Body of pancreas (tissue), 4 donors: Measurements from ENCODE around the gene PYGM. TPM values are rescaled to one million over a fixed set of nuclear protein-coding genes. Genes with fewer than 3 reads are reported as not detected.
A peak's percentile ranks its signal among the peaks of the same experiment; 100 is the strongest.

Source experiments
- ATAC-seq: fragments of 150-250 bp; one replicate; pipeline ENCODE4 v1.9.1; 2016
- DNase-seq, 4 donors: peaks; one replicate each; pipeline ENCODE4 v3.0.0-alpha.2; 2019
- H3K27ac ChIP-seq, 4 donors: fragments of 200-600 bp; sonication (generic); 1 replicate in 3 of 4; 2 replicates in 1 of 4; pipeline versions ENCODE4 v1.5.1 to v1.6.1; 2016 to 2019; ENCODE audit warnings: mild to moderate bottlenecking in 1 of 4, mixed read lengths in 1 of 4, moderate library complexity in 1 of 4
- H3K27me3 ChIP-seq, 2 donors: fragments of 200-600 bp; sonication (generic); one replicate each; pipeline ENCODE4 v1.6.0; 2016; ENCODE audit warnings: mild to moderate bottlenecking in 1 of 2
- H3K36me3 ChIP-seq, 2 donors: fragments of 200-600 bp; sonication (generic); replicated peaks in 1 of 2; 2 replicates each; pipeline ENCODE4 v1.5.1; 2016; ENCODE audit warnings: low read depth in 2 of 2; ENCODE audit not compliant: insufficient read depth in 1 of 2
- H3K4me1 ChIP-seq: fragments of 200-600 bp; sonication (generic); one replicate; pipeline ENCODE4 v1.6.0; 2016
- H3K4me3 ChIP-seq, 2 donors: fragments of 200-600 bp; sonication (generic); 1 replicate in 1 of 2; 2 replicates in 1 of 2; pipeline ENCODE4 v1.5.1; 2016 to 2019
- H3K9me3 ChIP-seq, 3 donors: fragments of 200-600 bp; sonication (generic); 1 replicate in 2 of 3; 2 replicates in 1 of 3; pipeline ENCODE4 v1.5.1; 2016
- POLR2A ChIP-seq, 3 donors: fragments of 450-650 bp; IDR thresholded peaks; one replicate each; pipeline ENCODE4 v1.6.1; 2016; ENCODE audit warnings: antibody characterized with exemption in 3 of 3, mild to moderate bottlenecking in 2 of 3
- WGBS, 2 donors: methylation state at CpG; one replicate each; pipeline ENCODE4 v1.1.5; 2017; 5-methylcytosine and 5-hydroxymethylcytosine counted together
- intact Hi-C: fragments of 100-400 bp; cut with DNase I; formaldehyde crosslinking; loops from one replicate; pipeline ENCODE4 v1.15.1; 2023
- total RNA-seq, 2 donors: library from RNA; depleted of rRNA; stranded (reverse); fragments of >200 nt; gene quantifications; one replicate each; pipeline ENCODE4 v1.1.0, GENCODE V29; 2016
- TF ChIP-seq, protein P1 (sequence below), 7 experiments: fragments of 450-650 bp in 4 of 7; fragments of 200-600 bp in 3 of 7; sonication (generic) in 3 of 7; IDR thresholded peaks; one replicate each; pipeline ENCODE4 v1.5.1; 2016 to 2019; ENCODE audit warnings: antibody characterized with exemption in 7 of 7

Gene PYGM
- total RNA-seq, 2 donors from 2014 or later, result 0.78 to 4.3 TPM

DNA sequence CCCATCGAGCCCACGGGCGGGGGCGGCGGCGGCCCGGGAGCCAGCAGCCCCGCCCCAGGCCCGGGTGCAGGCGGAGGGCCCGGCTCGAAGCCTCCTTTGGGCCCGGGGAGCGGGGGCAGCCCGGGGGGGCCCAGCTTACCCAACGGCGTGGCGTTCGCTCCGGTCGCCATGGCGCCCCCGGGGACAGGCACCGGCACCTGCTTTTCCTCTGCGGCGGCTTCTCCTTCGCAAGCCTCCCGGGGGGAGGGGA, 18.4 kb upstream of the PYGM start:
- H3K4me3 ChIP-seq, result peak overlapping the region; percentile 80 to 91
- no peak for TF ChIP-seq POLR2A (IDR thresholded peaks at IDR 0.05)
- TF ChIP-seq, protein P1, sequence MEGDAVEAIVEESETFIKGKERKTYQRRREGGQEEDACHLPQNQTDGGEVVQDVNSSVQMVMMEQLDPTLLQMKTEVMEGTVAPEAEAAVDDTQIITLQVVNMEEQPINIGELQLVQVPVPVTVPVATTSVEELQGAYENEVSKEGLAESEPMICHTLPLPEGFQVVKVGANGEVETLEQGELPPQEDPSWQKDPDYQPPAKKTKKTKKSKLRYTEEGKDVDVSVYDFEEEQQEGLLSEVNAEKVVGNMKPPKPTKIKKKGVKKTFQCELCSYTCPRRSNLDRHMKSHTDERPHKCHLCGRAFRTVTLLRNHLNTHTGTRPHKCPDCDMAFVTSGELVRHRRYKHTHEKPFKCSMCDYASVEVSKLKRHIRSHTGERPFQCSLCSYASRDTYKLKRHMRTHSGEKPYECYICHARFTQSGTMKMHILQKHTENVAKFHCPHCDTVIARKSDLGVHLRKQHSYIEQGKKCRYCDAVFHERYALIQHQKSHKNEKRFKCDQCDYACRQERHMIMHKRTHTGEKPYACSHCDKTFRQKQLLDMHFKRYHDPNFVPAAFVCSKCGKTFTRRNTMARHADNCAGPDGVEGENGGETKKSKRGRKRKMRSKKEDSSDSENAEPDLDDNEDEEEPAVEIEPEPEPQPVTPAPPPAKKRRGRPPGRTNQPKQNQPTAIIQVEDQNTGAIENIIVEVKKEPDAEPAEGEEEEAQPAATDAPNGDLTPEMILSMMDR (IDR thresholded peaks at IDR 0.05), result no peak
- no peaks in the 10 kb centered on the region for H3K27me3 ChIP-seq
- no peaks in the 10 kb centered on the region for H3K9me3 ChIP-seq
- H3K4me1 ChIP-seq, result peaks cover 39% of the 10 kb centered on the region
- intact Hi-C loops, result no loop called here
- no peak for DNase-seq
- H3K36me3 ChIP-seq, result peaks cover 10 to 14% of the 10 kb centered on the region in 2 donors
- 0% methylated on average over 11 of the region's 28 CpGs; no CpG with 5 or more reads in 1 of the 2 donors for WGBS, 2 donors
- peak overlapping the region; percentile 96 to 100 (median 98) for H3K27ac ChIP-seq
- ATAC-seq, result peak; percentile 0

DNA sequence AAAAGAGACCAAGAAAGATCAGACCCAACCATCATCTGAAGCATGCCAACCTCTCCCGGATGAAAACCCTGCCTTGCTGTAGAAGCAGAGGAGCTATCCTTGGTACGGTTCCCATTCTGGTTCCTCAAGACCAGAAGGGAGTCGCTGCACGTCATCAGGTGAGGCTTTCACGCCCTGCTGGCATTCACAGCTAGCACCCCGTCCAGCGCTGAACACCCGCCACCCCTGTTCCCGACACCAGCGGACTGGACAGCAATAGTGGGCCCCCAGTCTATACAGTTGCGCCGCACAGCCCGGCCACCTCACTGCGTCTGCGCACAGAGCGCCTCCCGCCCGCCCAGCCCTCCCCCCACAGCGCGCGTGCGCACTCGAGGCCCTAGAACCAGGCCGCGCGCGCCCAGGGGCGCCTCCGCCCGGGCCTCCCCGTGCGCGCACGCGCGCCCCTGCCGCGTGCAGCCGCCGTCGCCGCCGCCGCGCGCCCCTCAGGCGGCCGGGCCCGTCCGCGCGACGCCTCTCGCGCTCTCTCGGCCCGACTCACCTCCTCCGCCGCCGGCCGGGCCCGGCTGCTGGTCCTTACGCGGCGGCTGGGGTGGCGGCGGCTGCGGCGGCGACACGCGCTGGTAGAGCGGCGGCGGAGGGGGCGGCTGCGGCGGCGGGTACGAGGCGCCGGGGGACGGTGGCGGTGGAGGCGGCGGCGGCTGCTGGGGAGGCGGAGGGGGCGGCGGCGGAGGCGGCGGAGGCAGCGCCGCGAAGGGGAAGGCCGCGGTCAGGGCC, 17.9 kb upstream of the PYGM start:
- Histone ChIP-seq H3K4me3 (peak overlapping the region; percentile 62 to 91), H3K4me1 (peaks cover 42% of the 10 kb centered on the region), H3K27me3 (no peaks in the 10 kb centered on the region), H3K36me3 (peaks cover 14 to 15% of the 10 kb centered on the region in 2 donors), H3K27ac (peak overlapping the region; percentile 96 to 100 (median 98)), H3K9me3 (no peaks in the 10 kb centered on the region)
- peak; percentile 57 for ATAC-seq
- intact Hi-C loops, result no loop called here
- TF ChIP-seq, protein P1 (IDR thresholded peaks at IDR 0.05), result no peak
- TF ChIP-seq POLR2A (IDR thresholded peaks at IDR 0.05), result peak in 2 of 3 donors; percentile 40
- 0% methylated on average over 1 to 60 of the region's 98 CpGs for WGBS, 2 donors
- peak; percentile 83 to 87 (median 86) for DNase-seq

DNA sequence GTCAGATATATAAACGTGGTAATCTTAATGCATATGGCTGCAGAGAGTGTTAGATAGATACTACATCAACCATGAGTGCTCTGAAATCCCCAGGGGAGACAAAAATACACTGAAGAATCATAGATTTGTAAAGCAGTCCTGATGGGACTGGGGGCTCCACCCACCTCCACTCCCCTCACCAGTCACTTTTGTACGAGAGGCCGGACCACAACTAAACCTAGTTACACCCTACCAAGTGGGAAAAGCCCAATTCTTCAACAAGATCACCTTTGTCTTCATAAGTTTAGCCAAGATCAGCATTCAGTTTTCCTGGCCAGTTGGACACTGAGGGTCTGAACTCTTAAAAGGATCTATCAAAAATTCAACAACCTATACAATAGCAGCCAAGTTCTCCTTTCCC, 17.1 kb upstream of the PYGM start:
- ATAC-seq, result no peak
- Histone ChIP-seq H3K4me3 (peak overlapping the region in 1 of 2 donors; percentile 62), H3K4me1 (peaks cover 49% of the 10 kb centered on the region), H3K27ac (peak overlapping the region in 2 of 4 donors; percentile 98 to 100), H3K27me3 (no peaks in the 10 kb centered on the region), H3K36me3 (peaks cover 14 to 15% of the 10 kb centered on the region in 2 donors), H3K9me3 (no peaks in the 10 kb centered on the region)
- WGBS, 2 donors, result 9 to 11% methylated on average over 3 of the region's 3 CpGs
- intact Hi-C loops, result no loop called here
- peak in 1 of 4 donors; percentile 3 for DNase-seq
- no peak for TF ChIP-seq POLR2A (IDR thresholded peaks at IDR 0.05)
- TF ChIP-seq, protein P1 (IDR thresholded peaks at IDR 0.05), result no peak

DNA sequence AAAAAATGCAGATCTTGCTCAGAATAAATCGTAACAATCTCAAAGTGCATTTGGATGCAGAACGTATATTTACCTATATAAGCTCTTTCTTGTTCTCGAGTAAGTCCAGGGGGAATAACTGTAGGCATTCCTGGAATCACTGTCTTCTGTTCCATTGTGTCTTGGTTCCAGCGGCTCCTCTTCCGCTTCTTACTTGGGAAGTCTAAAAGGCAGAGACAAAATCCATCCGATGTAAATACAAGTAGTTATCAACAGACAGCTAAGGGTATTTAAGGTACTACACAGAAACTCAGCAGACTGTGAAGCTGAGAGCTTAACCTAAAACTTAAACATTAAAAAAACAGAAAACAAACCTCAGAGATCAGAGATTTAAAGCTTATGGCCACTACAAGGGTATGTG, 16.7 kb upstream of the PYGM start:
- no peaks in the 10 kb centered on the region for H3K27me3 ChIP-seq
- TF ChIP-seq, protein P1 (IDR thresholded peaks at IDR 0.05), result no peak
- TF ChIP-seq POLR2A (IDR thresholded peaks at IDR 0.05), result no peak
- ATAC-seq, result no peak
- H3K27ac ChIP-seq, result no peak overlapping the region
- DNase-seq, result no peak
- H3K4me1 ChIP-seq, result peaks cover 50% of the 10 kb centered on the region
- H3K4me3 ChIP-seq, result no peak overlapping the region
- intact Hi-C loops, result no loop called here
- WGBS, 2 donors, result 38 to 39% methylated on average over 6 of the region's 6 CpGs
- no peaks in the 10 kb centered on the region for H3K9me3 ChIP-seq
- peaks cover 14 to 17% of the 10 kb centered on the region in 2 donors for H3K36me3 ChIP-seq

DNA sequence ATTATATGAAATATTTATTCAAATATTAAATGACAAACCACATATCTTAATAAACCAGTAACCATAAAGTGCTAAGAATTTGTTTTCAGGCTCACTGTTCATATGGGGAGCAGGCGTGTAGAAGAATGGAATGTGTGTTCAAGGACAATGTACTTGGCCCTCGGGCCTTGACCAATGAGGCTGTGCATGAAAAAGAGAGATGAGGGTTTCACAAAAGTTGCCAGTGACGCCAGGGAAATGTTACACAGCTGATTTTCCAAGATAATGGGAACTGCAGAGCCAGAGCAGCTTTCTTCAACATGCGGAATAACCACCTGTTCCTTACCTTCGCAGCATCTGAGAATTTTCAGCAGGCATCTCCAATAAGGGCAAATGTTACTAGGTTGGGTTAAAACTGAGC, 14.4 kb upstream of the PYGM start:
- TF ChIP-seq, protein P1 (IDR thresholded peaks at IDR 0.05), result no peak
- TF ChIP-seq POLR2A (IDR thresholded peaks at IDR 0.05), result no peak
- no peaks in the 10 kb centered on the region for H3K9me3 ChIP-seq
- H3K27me3 ChIP-seq, result no peaks in the 10 kb centered on the region
- no peak overlapping the region for H3K27ac ChIP-seq
- ATAC-seq (no peak), DNase-seq (no peak)
- WGBS, 2 donors, result 31 to 34% methylated on average over 5 of the region's 5 CpGs
- H3K4me3 ChIP-seq, result no peak overlapping the region
- H3K36me3 ChIP-seq, result peaks cover 28 to 35% of the 10 kb centered on the region in 2 donors
- H3K4me1 ChIP-seq, result peaks cover 43% of the 10 kb centered on the region
- intact Hi-C loops, result no loop called here
